NCI-H345 treated with DMSO at 0.1 percent for 48 hours (cell line): ENCODE results near the gene GRM1.

Experiments used
- DNase-seq: peaks from one replicate; lab custom pipeline; 2025; ENCODE audit not compliant: unreplicated experiment; lab: John Stamatoyannopoulos, UW

Gene GRM1

DNA sequence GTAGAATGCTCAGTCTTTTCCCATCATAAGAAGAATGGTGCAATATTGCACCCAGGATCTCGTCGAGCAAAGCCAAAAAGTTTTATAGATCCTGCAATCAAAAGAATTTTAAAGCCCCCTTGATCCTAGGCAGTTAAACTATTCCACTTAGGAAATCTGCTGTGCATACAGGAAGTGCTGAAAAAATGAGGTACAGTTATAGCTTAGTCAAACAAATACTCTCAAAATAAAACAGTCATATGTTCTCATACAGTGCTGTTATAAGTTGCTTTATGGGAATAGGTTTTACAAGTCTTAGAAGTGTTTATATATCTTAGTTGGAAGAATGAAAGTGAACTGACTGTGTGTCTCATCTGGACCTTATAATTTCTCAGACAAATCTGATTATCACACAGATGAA, 282.2 kb downstream of the GRM1 start:
- DNase-seq, result no peak

DNA sequence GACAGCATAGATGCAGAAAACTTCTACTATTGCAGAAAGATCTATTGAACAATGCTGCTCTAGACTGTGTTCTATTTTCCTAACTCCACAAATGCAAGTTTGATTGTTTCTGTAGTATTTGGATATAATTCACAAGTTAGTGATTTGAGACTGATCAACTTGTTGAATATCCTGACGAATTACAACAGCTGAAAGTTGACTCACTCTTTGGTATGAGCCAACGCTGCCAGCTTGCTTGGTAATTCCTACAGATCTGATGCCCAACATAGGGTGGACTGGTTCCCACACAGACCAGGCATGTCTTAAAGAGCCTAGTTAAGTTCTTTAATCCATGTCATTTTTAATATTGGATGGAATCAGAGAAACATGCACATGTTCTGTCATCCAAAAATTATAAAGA, 283.7 kb downstream of the GRM1 start:
- no peak for DNase-seq

DNA sequence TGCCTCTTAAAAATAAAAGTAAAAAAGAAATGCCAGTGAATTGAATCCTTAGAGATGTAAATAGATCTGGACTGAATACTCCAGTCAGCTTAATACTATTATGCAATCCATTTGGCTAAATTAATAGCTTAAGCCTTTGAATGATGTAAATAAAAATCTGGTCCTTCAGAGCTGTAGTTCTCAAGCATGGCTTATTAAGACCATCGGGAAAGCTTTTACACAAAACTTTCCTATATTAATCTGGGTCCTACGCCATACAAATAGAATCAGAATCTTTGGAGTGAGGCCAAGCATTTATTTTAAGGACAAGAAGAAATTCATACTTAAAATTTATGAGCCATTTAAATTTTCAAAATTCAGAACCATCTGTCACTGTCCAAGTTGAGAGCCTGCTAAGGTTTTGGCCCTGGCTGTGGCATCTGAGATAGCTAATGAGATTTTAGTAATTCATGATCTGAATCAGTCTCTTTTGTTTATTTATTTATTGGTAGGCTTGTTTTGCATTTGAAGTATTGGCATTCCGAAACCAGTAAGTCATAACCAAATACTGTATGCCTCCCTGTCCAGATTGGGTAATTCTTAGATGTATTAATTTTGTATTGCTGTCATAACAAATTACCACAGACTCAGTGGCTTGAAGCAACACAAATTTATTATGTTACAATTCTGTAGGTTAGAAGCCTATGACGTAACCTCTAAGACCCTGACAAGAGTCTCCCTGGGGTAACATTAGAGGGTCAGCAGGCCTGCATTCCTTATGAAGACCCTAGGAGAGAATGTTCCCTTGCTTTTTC, 286.7 kb downstream of the GRM1 start:
- DNase-seq, result no peak

DNA sequence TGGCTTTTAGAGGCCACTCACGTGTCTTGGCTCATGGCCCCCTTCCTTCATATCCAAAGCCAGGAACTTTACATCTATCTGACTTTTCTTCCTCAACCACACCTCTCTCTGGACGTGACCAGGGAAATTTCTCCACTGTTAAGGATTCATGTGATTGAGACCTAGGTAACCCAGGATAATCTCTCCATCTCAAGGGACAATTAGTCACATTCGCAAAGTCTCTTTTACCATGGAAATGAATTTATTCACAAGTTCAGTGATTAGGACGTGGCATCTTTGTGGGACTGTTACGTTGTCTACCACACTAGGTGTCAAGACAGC, 287.3 kb downstream of the GRM1 start:
- no peak for DNase-seq

DNA sequence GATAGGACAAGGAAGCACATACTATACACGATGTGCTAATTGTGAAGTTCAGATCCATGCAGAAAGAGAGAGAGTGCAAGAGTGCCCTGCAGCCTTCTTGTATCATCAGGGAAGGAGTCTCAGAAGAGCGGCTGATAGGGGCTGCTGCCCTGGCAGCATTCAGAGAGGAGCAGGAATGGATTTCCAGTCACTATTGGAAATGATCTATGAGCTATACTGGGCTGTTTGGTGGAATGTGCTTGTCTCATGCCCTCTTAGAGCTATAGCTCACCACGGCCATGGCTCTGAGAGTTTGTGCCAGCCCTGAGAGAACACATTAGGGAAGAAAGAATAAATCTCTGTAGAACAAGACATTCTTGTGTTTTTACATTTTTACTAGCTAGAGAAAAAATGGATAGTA, 302.2 kb downstream of the GRM1 start:
- no peak for DNase-seq

DNA sequence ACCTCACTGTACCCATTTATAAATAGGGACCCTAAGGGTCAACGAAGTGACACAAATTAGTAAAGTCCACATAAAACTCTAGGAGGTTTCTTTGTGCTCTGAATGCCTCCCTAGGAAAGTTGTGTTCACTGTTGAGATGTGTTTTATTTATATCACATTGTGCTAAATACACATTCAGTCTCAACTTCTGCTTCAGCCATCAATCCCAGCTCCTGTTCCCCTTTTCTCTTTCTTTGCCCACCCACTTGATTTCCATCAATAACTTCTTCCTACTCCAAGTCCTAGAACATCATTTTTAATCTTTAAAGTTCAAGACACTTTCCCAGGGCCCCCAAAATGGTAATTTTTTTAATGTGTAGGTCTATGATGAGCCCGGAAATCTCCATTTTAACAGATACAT, 306.5 kb downstream of the GRM1 start:
- DNase-seq, result no peak

- DNase-seq, result no peak
Observed at GRCh38 chr6:146336191-146336590, 307.3 kb downstream of the GRM1 start.

DNA sequence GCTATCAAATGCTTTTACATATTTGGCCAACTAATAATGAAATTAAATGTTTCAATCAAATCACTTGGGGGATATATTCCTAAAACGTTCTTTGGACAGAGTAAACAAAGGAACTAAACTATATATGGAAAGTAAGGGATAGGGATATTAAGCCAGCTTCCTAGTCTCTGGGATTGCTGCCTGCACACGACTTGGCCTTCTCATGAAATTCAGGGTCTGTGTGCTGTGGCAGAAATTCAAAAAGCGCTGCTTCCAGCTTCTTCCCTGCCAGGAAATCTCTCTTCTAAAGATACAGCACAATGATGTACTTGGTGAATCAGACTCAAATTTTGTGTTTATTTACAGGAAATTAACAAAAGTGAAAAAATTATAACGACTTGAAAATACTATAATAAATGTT, 308.5 kb downstream of the GRM1 start:
- no peak for DNase-seq

DNA sequence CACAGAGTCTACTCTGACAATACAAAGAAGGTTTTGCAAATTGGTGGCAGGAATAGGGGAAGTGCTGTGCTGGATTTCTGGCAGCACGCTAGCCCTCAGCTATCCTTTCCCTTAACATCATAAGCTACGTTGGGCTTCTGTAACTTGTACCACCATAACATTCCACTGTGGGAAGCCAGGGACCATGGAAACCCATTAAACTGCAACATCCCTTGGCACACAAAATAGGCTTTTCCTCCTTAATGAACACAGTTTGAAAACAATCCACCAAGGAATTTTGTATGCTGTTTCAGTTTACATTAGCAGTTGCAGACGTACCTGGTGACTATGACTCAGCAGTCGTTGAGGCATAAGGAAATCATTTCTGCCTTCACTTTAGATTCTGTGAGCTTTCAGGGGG, 310.9 kb downstream of the GRM1 start:
- DNase-seq, result no peak

- no peak for DNase-seq
Observed at GRCh38 chr6:146341493-146342230, 312.8 kb downstream of the GRM1 start.

- DNase-seq, result no peak
Observed at GRCh38 chr6:146345598-146345997, 316.7 kb downstream of the GRM1 start.

GRCh38 chr6:146347090-146347489, 318.2 kb downstream of the GRM1 start:
- DNase-seq, result no peak

DNA sequence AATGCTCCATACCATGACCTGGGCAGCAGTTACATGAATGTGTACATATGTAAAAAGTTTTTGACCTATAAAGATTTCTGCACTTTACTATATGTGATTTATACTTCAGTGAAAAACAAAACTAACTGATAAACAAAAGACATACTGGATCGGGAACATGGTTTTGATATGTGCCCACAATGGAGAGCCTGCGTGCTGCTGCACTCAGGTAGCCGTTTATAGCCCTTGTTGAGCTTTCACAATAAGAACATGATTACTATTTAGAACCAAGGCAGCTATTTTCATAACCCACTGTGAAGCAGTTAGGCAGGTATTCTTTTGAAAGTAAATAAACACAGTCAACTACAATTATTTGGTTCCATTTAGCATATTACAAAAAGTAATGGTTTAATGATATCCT, 318.8 kb downstream of the GRM1 start:
- no peak for DNase-seq

- no peak for DNase-seq
Observed at GRCh38 chr6:146351018-146351417, 322.2 kb downstream of the GRM1 start.

DNA sequence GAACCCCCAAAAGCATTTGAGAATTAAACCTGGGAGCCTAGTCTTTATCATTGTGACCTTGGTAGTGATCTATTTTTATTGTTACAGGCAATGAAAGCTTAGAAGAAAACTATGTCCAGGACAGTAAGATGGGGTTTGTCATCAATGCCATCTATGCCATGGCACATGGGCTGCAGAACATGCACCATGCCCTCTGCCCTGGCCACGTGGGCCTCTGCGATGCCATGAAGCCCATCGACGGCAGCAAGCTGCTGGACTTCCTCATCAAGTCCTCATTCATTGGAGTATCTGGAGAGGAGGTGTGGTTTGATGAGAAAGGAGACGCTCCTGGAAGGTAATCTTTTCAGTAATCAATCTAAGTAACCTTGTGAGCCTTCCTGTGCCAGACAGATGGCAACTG, 323.3 kb downstream of the GRM1 start:
- no peak for DNase-seq

DNA sequence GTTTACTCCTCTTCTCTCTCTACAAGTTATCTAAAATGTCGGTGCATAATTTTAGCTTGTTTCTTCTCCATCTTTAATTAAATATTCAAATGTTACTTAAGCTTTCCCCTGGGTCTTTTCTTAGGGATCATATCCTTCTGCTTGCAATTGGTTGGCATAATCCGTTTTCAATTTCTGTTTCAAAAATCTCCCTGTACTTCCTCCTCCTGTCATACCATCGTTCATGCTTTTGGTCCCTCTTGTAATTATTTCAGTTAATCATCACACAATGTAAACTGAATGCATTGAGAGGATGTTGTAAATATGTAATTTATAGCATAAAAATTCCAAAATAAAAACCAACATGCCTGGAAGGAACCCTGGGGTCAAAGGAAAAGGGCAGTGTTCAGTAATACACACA, 325.6 kb downstream of the GRM1 start:
- DNase-seq, result no peak

DNA sequence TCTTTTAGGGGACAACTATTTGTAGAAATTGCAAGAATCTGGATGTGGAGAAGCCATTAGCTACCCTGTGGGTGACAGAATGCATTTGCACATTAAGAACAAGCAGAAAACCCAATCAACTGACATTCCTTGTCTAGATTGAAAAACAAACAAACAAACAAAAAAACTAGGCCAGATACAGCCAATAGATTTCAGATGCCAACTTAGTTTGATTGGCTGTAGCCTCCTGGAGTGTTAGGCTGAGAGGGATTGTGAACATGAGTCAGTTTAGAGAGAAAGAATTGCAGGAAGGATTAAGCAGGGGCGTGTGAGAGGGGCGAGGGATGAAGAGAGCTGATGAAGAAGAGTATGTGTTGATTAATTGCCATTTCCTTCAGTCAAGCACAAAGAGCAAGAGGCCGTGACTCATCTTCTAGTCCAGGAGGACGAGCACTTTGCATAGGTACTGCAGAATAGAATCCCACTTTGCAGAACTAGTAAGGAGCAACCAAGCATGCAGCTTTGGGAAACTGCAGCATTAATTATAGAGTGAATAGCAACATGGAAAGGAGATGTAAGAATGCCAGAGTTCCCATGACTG, 326.7 kb downstream of the GRM1 start:
- no peak for DNase-seq

DNA sequence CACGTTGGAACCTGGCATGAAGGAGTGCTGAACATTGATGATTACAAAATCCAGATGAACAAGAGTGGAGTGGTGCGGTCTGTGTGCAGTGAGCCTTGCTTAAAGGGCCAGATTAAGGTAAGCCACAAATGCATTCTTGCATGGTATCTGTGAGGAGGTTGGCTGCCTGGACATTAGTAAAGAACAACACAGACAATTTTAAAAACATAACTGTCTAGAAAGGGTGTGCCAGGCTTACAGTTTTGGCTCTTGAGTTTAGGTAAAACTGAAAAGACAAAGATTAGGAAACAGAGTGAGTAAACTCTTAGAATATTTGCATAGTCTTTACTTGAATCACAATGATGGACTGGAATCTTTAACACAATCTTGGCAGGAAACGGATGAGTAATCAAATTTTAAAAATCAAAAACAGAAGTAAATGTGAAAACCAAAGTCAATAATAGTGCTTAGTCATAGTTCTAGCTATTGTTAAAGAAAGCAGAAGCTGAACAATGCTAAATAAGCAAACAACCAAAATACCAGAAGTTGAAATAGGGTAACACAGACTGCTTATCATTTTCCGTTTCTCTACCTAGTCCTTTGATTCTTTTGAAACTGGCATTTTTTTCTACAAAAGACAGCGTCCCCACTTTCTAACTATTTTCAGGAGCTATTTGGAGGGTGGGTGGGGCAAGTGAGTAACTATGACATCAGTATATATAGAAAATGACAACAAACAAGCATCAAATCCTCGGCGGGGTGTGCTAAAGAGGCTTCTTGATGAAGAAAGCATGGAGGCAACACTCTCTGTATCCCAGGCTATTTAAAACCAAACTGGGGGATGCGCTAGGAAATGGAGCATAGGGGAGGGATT, 328.9 kb downstream of the GRM1 start:
- DNase-seq, result no peak

- DNase-seq, result no peak
Observed at GRCh38 chr6:146358431-146359046, 329.7 kb downstream of the GRM1 start.

DNA sequence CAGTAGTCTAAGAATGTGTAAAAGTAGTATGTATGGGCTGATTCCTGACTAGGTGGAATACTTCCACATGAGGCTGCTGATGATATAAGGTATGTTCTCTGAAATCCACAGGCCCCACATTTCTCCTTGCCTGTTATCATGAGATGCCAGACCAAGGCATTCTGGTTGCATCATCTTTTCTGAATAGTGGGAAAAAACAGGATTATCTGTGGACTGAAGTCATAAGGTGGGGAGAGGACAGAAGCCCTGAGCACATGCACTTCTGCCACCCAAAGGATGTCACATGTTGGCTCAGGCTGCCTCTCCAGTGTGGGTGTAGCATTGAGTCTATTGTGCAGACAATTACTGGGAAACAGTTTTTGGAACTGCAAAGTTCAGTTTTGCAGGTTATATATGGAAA, 330.3 kb downstream of the GRM1 start:
- no peak for DNase-seq
